CD4-positive, alpha-beta memory T cell (primary cell): ENCODE results near the gene INMT. TPM values are rescaled to one million over a fixed set of nuclear protein-coding genes. Genes with fewer than 3 reads are reported as not detected.

Experiments used
- CTCF ChIA-PET: fragments of 350-600 bp; sonication (Branson Sonifier 250); formaldehyde crosslinking; loops from one replicate; lab custom pipeline; 2021; ENCODE audit warnings: inconsistent platforms; ENCODE audit not compliant: partially characterized antibody; lab: Charles Lee
- POLR2A ChIA-PET: fragments of 350-600 bp; sonication (Branson Sonifier 250); formaldehyde crosslinking; loops from one replicate; lab custom pipeline; 2021; ENCODE audit not compliant: partially characterized antibody; lab: Charles Lee
- DNase-seq, 5 donors: peaks; one replicate each; pipeline versions ENCODE4 v3.0.0 to v3.0.0-alpha.2; 2020 to 2022; ENCODE audit warnings: mixed read lengths in 1 of 5
- H3K27ac ChIP-seq: one replicate; pipeline ENCODE4 v1.7.0; 2013; ENCODE audit warnings: low read depth, low read length
- H3K27me3 ChIP-seq: 2 replicates; pipeline ENCODE4 v1.7.0; 2013; ENCODE audit warnings: mild to moderate bottlenecking, low read length, moderate library complexity; ENCODE audit not compliant: insufficient read depth
- H3K36me3 ChIP-seq: 2 replicates; pipeline ENCODE4 v1.7.0; 2013; ENCODE audit warnings: mild to moderate bottlenecking, low read length, moderate library complexity; ENCODE audit not compliant: insufficient read depth
- H3K4me1 ChIP-seq: 2 replicates; pipeline ENCODE4 v1.7.0; 2013; ENCODE audit warnings: mild to moderate bottlenecking, low read length, moderate library complexity; ENCODE audit not compliant: insufficient read depth
- H3K4me3 ChIP-seq, 2 donors: one replicate each; pipeline ENCODE4 v1.7.0; 2013; ENCODE audit warnings: low read length in 2 of 2, mild to moderate bottlenecking in 1 of 2
- H3K9me3 ChIP-seq, 2 donors: one replicate each; pipeline ENCODE4 v1.7.0; 2013; ENCODE audit warnings: low read length in 2 of 2, control low read depth in 1 of 2; ENCODE audit not compliant: control insufficient read depth in 1 of 2
- H3K27ac Mint-ChIP-seq, 7 donors: one replicate each; pipeline ENCODE4 v1.8.0; 2020 to 2021; ENCODE audit warnings: mixed read lengths in 7 of 7, mild to moderate bottlenecking in 6 of 7, inconsistent platforms in 3 of 7, moderate library complexity in 3 of 7
- H3K27me3 Mint-ChIP-seq, 2 donors: one replicate each; pipeline ENCODE4 v1.8.0; 2020 to 2021; ENCODE audit warnings: mixed read lengths in 2 of 2
- H3K36me3 Mint-ChIP-seq, 2 donors: one replicate each; pipeline ENCODE4 v1.8.0; 2020 to 2021; ENCODE audit warnings: mixed read lengths in 2 of 2, inconsistent platforms in 1 of 2, mild to moderate bottlenecking in 1 of 2
- H3K4me1 Mint-ChIP-seq, 4 donors: one replicate each; pipeline ENCODE4 v1.8.0; 2020 to 2021; ENCODE audit warnings: mixed read lengths in 4 of 4, mild to moderate bottlenecking in 1 of 4
- H3K4me3 Mint-ChIP-seq, 8 donors: one replicate each; pipeline ENCODE4 v1.8.0; 2020 to 2021; ENCODE audit warnings: mixed read lengths in 8 of 8, mild to moderate bottlenecking in 7 of 8, moderate library complexity in 6 of 8, inconsistent platforms in 3 of 8
- H3K9me3 Mint-ChIP-seq, 8 donors: one replicate each; pipeline ENCODE4 v1.8.0; 2020 to 2021; ENCODE audit warnings: mixed read lengths in 8 of 8, mild to moderate bottlenecking in 5 of 8, inconsistent platforms in 3 of 8, moderate library complexity in 1 of 8
- intact Hi-C: fragments of 100-400 bp; cut with micrococcal nuclease; formaldehyde crosslinking; loops from one replicate; pipeline ENCODE4 v1.15.1; 2023
- polyA plus RNA-seq, 2 donors: library from polyadenylated mRNA; unstranded; fragments of 300-500 nt; fragmentation: Illumina TruSeq; gene quantifications; one replicate each; pipeline ENCODE4 v1.2.3, GENCODE V29; 2021
- total RNA-seq, 2 experiments: library from RNA; stranded (reverse); gene quantifications; one replicate each; pipeline ENCODE4 v1.2.3, GENCODE V29; 2021

The INMT gene
- total and polyA plus RNA-seq, 4 experiments from 2014 or later: 0.22 to 1.2 (median 0.82) TPM

DNA sequence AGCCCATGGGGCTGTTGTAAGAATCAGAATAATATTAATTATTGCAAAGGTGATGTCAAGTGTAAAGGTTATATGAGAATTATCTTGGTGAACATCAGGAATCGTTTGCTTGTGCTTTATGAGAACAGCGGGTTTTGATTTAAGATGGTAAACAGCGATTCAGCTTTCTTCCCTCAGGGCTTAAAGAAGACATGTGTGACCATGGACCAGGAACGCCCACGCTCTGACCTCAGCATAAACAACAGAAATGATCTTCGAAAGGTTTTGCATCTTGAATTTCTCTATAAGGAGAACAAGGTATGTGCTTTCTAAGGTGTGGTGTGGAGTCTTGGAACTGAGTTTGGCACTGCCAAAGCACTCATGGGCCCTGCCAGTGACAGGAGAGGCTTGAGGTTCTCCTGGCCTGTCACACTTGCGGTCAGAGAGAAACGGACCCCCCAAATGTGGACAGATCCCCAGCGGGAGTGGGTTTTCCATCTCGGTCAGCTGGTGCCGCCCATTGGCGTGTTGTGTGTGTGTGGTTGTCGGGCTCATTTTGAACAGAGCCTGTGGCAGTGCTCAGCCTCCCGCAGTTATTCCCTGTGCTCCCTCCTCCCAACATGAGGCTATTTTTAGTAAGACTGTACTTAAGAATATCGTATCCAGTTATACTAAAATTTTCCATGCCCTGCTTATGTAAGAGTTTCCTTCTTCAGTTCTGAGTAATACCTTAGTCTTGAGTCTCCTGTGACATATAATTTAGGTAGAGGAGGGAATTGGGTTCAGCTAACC, 26.5 kb downstream of the INMT start:
- Histone ChIP-seq H3K9me3 (no peaks in the 10 kb centered on the region), H3K36me3 (no peaks in the 10 kb centered on the region), H3K4me1 (no peaks in the 10 kb centered on the region), H3K27ac (no peak overlapping the region), H3K27me3 (no peaks in the 10 kb centered on the region), H3K4me3 (no peak overlapping the region)
- POLR2A ChIA-PET: no interaction called here
- no peak for DNase-seq
- no peak overlapping the region for H3K4me3 Mint-ChIP-seq
- CTCF ChIA-PET: interaction anchor here (1.0 kb wide), 1 partner anchor 39 kb away, joined by 5 read pairs; no protein-coding TSS in a partner anchor
- no peaks in the 10 kb centered on the region for H3K27me3 Mint-ChIP-seq
- H3K27ac Mint-ChIP-seq: no peak overlapping the region
- peaks cover 2 to 3% of the 10 kb centered on the region in 2 donors for H3K36me3 Mint-ChIP-seq
- no peaks in the 10 kb centered on the region for H3K9me3 Mint-ChIP-seq
- intact Hi-C loops: no loop called here
- H3K4me1 Mint-ChIP-seq: no peaks in the 10 kb centered on the region

DNA sequence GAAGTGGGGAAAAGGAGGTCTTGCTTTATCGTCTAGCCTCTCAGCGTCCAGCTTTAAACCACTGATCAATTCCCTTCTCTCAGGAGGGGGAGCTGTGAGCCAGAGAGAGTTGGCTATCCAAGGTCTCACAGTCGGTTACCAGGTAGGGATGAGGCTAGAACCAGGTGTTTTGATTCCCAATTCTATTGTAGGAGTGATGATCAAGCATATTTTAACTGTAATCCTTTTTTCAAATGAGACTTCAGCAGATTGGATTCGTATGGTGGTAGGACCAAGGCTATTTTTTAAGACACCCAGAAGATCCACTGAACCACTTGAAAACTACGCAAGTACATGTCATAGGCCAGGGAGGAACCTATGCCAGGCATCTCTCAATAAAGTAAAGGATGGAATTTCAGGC, 27.6 kb downstream of the INMT start:
- intact Hi-C loops: no loop called here
- CTCF ChIA-PET: no interaction called here
- no peaks in the 10 kb centered on the region for H3K27me3 Mint-ChIP-seq

GRCh38 chr7:30780941-30781340, 29.0 kb downstream of the INMT start:
- Mint-ChIP-seq H3K36me3 (peaks cover 2 to 6% of the 10 kb centered on the region in 2 donors), H3K9me3 (no peaks in the 10 kb centered on the region), H3K4me1 (no peaks in the 10 kb centered on the region), H3K27me3 (no peaks in the 10 kb centered on the region), H3K27ac (no peak overlapping the region), H3K4me3 (no peak overlapping the region)
- no peaks in the 10 kb centered on the region for H3K36me3 ChIP-seq
- CTCF ChIA-PET: no interaction called here
- no peaks in the 10 kb centered on the region for H3K4me1 ChIP-seq
- H3K27me3 ChIP-seq: no peaks in the 10 kb centered on the region
- H3K27ac ChIP-seq: no peak overlapping the region
- POLR2A ChIA-PET: no interaction called here
- no peak overlapping the region for H3K4me3 ChIP-seq
- no peaks in the 10 kb centered on the region for H3K9me3 ChIP-seq
- no peak for DNase-seq
- intact Hi-C loops: no loop called here

More for the DNA sequence above, 27.6 kb downstream of the INMT start:
- Histone ChIP-seq H3K9me3 (no peaks in the 10 kb centered on the region), H3K27ac (no peak overlapping the region), H3K36me3 (no peaks in the 10 kb centered on the region), H3K27me3 (no peaks in the 10 kb centered on the region), H3K4me3 (no peak overlapping the region), H3K4me1 (no peaks in the 10 kb centered on the region)
- no peak for DNase-seq
- Mint-ChIP-seq H3K4me1 (no peaks in the 10 kb centered on the region), H3K9me3 (no peaks in the 10 kb centered on the region), H3K36me3 (peaks cover 2 to 3% of the 10 kb centered on the region in 2 donors), H3K4me3 (no peak overlapping the region), H3K27ac (no peak overlapping the region)
- POLR2A ChIA-PET: no interaction called here

DNA sequence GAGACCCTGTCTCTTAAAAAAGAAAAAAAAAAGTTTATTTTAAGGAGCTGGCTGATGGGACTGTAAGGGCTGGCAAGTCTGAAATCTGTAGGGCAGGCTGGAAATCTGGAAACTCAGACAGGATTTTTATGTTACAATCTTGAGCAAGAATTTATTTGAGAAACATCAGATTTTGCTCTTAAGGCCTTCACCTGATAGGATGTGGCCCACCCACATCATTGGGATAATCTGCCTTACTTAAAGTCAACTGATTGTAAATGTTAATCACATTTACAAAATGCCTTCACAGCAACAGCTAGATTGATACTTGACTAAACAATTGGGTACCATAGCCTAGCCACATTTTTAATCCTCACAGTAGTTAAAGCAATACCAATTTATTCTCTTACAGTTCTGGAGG, 30.8 kb downstream of the INMT start:
- CTCF ChIA-PET: no interaction called here

DNA sequence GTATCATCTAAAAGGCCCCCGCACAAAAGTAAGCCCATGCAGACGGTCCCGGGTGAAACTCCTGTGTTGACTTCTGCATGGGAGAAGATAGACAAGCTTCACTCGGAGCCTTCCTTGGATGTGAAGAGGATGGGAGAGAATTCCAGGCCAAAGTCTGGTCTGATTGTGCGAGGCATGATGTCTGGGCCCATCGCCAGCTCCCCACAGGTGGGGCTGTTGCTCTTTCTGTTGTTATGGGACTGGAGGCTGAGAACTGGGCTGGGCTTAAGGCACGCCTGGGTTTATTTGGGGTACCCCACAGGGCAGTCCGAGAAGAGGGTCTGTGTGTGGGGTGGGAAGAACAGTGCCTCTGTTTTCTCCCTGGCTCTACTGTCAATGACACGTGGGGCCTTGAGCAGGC, 33.9 kb downstream of the INMT start:
- no peaks in the 10 kb centered on the region for H3K9me3 ChIP-seq
- no peaks in the 10 kb centered on the region for H3K36me3 ChIP-seq
- no peaks in the 10 kb centered on the region for H3K9me3 Mint-ChIP-seq
- DNase-seq: no peak
- H3K4me3 ChIP-seq: no peak overlapping the region
- H3K27ac Mint-ChIP-seq: no peak overlapping the region
- no peak overlapping the region for H3K4me3 Mint-ChIP-seq
- ChIA-PET POLR2A (no interaction called here), CTCF (no interaction called here)
- no peaks in the 10 kb centered on the region for H3K4me1 Mint-ChIP-seq
- no peak overlapping the region for H3K27ac ChIP-seq
- no peaks in the 10 kb centered on the region for H3K27me3 Mint-ChIP-seq
- no peaks in the 10 kb centered on the region for H3K4me1 ChIP-seq
- H3K36me3 Mint-ChIP-seq: peaks cover 2 to 6% of the 10 kb centered on the region in 2 donors
- no peaks in the 10 kb centered on the region for H3K27me3 ChIP-seq
- intact Hi-C loops: no loop called here

More for the DNA sequence above, 30.8 kb downstream of the INMT start:
- intact Hi-C loops: no loop called here
- H3K4me1 ChIP-seq: no peaks in the 10 kb centered on the region
- H3K27ac ChIP-seq: no peak overlapping the region
- H3K36me3 ChIP-seq: no peaks in the 10 kb centered on the region
- POLR2A ChIA-PET: no interaction called here
- no peak for DNase-seq
- Mint-ChIP-seq H3K27ac (no peak overlapping the region), H3K4me1 (no peaks in the 10 kb centered on the region), H3K4me3 (no peak overlapping the region), H3K9me3 (no peaks in the 10 kb centered on the region), H3K27me3 (no peaks in the 10 kb centered on the region), H3K36me3 (peaks cover 2 to 6% of the 10 kb centered on the region in 2 donors)
- H3K4me3 ChIP-seq: no peak overlapping the region
- H3K9me3 ChIP-seq: no peaks in the 10 kb centered on the region
- no peaks in the 10 kb centered on the region for H3K27me3 ChIP-seq

DNA sequence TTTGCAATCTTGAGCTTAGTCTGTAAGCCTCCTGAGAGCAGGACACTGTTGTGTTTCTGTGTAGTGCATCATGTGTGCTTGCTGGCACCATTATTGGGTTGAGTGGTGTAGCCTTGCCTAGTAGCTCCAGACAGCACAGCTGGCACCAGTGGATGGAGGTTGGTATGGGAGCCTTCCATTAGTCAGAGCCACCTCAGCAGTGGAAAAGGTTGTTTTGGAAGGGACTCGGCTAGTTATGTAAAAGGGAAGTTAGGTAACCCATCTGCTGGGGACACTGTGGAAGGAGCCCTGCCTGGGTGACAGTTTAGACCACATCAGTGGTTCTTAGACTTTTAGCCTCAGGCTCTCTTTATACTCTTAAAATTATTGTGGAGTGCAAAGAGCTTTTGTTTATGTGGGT, 35.6 kb downstream of the INMT start:
- intact Hi-C loops: no loop called here
- CTCF ChIA-PET: interaction anchor here (0.6 kb wide), 1 partner anchor 31 kb away, joined by 3 read pairs; no protein-coding TSS in a partner anchor
- H3K9me3 ChIP-seq: no peaks in the 10 kb centered on the region
- no peak for DNase-seq
- Mint-ChIP-seq H3K4me1 (no peaks in the 10 kb centered on the region), H3K4me3 (peak overlapping the region in 1 of 8 donors; percentile 14), H3K36me3 (peaks cover 0 to 6% of the 10 kb centered on the region in 2 donors), H3K9me3 (no peaks in the 10 kb centered on the region), H3K27ac (no peak overlapping the region), H3K27me3 (no peaks in the 10 kb centered on the region)
- H3K27me3 ChIP-seq: no peaks in the 10 kb centered on the region
- no peak overlapping the region for H3K27ac ChIP-seq
- no peak overlapping the region for H3K4me3 ChIP-seq
- no peaks in the 10 kb centered on the region for H3K4me1 ChIP-seq
- H3K36me3 ChIP-seq: no peaks in the 10 kb centered on the region
- POLR2A ChIA-PET: no interaction called here

GRCh38 chr7:30788640-30789333, 36.9 kb downstream of the INMT start:
- Histone ChIP-seq H3K27me3 (no peaks in the 10 kb centered on the region), H3K27ac (no peak overlapping the region), H3K4me3 (no peak overlapping the region), H3K9me3 (no peaks in the 10 kb centered on the region), H3K36me3 (no peaks in the 10 kb centered on the region), H3K4me1 (no peaks in the 10 kb centered on the region)
- no peaks in the 10 kb centered on the region for H3K27me3 Mint-ChIP-seq
- no peaks in the 10 kb centered on the region for H3K9me3 Mint-ChIP-seq
- H3K4me3 Mint-ChIP-seq: no peak overlapping the region
- no peak for DNase-seq
- intact Hi-C loops: no loop called here
- H3K36me3 Mint-ChIP-seq: peaks cover 0 to 6% of the 10 kb centered on the region in 2 donors
- ChIA-PET CTCF (no interaction called here), POLR2A (no interaction called here)
- H3K27ac Mint-ChIP-seq: no peak overlapping the region
- H3K4me1 Mint-ChIP-seq: no peaks in the 10 kb centered on the region
